C4-2B (cell line): ENCODE measurements around the gene ARHGEF28.
A peak's percentile ranks its signal among the peaks of the same experiment; 100 is the strongest.

Source experiments
- H3K27ac ChIP-seq: fragments of 450-650 bp; 2 replicates; pipeline ENCODE4 v1.5.1; 2017
- ZFX ChIP-seq: fragments of 450-650 bp; IDR thresholded peaks from 2 replicates; pipeline ENCODE4 v1.6.1; 2017
- TF ChIP-seq, protein P1 (sequence below): fragments of 450-650 bp; conservative IDR thresholded peaks from 2 replicates; pipeline ENCODE4 v1.5.1; 2017; ENCODE audit warnings: mild to moderate bottlenecking

The ARHGEF28 gene

DNA sequence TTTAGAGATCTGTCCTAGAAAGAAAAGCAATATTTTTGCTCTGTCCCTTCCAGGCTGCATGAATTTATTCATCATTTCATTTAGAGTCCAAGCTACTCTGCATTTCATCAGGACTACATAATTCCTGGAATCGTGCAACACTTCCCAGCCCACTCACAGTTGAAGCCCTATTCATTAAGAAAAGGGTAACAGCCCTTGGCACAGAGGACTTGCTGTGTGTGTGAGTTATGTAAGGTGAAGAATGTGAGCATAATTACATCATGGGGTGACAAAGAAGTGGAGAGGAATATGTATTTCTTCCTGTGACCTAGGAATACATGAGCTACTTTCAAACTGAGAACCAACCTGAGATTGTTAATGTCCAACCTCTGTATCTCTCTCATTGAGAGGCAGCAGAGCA, 317.4 kb downstream of the ARHGEF28 start:
- TF ChIP-seq ZFX: no peak
- TF ChIP-seq, protein P1, sequence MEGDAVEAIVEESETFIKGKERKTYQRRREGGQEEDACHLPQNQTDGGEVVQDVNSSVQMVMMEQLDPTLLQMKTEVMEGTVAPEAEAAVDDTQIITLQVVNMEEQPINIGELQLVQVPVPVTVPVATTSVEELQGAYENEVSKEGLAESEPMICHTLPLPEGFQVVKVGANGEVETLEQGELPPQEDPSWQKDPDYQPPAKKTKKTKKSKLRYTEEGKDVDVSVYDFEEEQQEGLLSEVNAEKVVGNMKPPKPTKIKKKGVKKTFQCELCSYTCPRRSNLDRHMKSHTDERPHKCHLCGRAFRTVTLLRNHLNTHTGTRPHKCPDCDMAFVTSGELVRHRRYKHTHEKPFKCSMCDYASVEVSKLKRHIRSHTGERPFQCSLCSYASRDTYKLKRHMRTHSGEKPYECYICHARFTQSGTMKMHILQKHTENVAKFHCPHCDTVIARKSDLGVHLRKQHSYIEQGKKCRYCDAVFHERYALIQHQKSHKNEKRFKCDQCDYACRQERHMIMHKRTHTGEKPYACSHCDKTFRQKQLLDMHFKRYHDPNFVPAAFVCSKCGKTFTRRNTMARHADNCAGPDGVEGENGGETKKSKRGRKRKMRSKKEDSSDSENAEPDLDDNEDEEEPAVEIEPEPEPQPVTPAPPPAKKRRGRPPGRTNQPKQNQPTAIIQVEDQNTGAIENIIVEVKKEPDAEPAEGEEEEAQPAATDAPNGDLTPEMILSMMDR: no peak
- H3K27ac ChIP-seq: no peak overlapping the region

DNA sequence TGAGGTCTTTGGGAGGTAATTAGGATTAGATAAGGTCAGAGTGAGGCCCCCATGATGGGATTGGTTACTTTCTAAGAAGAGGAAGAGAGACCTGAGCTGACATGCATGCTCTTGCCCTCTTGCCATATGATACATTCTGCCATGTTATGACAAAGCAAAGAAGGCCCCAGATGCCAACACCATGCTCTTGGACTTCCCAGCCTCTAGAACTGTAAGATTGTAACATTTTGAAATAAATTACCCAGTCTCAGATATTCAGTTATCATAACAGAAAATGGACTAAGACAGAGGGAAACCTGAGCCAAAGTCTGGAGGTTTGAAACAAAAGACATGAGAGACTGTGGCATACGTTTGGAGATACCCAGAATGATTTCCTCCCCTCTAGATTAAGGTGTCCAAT, 318.6 kb downstream of the ARHGEF28 start:
- H3K27ac ChIP-seq: no peak overlapping the region
- TF ChIP-seq, protein P1: no peak
- TF ChIP-seq ZFX: no peak

DNA sequence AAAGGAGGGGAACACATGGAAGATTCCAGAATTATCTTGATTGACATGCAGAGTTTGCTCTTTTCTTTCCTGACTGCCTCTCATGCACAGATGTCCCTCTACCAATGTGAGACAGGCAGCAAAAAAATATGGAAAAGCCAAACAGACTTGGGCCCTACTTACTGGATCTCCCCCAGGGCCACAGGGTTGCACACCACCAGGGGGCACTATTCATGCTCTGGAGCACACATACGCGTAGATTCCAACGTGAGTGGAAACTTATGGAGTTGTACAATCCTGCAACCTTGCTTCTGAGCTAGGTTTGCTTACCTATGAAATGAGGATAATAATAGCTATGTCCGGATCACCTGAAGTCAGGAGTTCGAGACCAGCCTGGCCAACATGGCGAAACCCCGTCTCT, 319.5 kb downstream of the ARHGEF28 start:
- H3K27ac ChIP-seq: no peak overlapping the region

DNA sequence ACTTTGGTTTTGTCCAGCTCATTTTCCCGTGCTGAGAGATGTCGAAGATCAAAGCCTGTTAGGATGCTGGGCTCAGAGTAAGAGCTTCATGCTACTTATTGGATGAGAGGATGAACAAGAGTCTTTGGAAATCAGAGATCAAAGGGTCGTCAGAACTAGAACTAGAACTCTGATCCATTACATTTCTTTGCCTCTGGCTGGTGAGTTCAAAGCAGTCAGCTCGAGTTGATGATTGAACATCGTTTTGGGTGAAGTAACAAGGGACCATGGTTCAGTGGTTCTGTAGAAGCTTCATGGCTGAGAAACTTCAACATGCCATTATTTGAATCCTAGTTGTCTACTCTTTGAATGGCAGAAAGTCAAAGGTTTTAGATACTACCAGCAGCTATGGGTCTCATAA, 320.3 kb downstream of the ARHGEF28 start:
- no peak for TF ChIP-seq ZFX
- TF ChIP-seq, protein P1: no peak
- no peak overlapping the region for H3K27ac ChIP-seq

More for the DNA sequence above, 319.5 kb downstream of the ARHGEF28 start:
- TF ChIP-seq, protein P1: peak; percentile 55
- TF ChIP-seq ZFX: no peak

DNA sequence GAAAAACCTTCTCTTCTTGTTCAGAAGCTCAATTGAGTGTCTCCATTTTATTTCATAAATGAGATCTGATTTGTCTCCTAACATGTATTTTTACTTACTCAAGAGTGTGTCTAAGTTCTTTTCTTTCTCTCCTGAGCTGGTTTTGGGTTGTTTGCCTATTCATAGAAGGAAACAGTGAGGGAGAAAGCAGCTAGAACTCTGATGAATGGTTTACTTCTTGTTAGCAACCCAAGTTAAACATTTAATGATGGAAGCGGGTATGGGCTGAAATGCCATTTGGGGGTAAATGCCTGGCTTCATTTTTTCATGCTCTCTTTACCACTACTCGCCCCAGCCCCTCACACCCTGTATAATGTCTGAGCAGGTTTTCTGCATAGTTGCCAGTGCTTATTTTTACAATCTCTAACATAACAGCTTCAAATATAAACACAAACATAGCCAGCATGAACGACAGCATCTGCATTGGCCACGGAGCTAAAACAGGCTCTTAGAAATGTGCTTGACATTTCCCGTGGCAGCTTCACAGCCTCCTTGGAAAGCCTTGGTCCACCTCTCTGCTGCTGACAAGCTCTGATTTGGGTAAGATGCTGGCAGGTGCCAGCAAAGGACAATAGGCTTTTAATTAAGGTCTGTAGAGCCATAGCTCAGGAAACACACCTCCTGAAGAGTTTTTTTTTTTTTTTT, 321.1 kb downstream of the ARHGEF28 start:
- no peak overlapping the region for H3K27ac ChIP-seq
- no peak for TF ChIP-seq ZFX

DNA sequence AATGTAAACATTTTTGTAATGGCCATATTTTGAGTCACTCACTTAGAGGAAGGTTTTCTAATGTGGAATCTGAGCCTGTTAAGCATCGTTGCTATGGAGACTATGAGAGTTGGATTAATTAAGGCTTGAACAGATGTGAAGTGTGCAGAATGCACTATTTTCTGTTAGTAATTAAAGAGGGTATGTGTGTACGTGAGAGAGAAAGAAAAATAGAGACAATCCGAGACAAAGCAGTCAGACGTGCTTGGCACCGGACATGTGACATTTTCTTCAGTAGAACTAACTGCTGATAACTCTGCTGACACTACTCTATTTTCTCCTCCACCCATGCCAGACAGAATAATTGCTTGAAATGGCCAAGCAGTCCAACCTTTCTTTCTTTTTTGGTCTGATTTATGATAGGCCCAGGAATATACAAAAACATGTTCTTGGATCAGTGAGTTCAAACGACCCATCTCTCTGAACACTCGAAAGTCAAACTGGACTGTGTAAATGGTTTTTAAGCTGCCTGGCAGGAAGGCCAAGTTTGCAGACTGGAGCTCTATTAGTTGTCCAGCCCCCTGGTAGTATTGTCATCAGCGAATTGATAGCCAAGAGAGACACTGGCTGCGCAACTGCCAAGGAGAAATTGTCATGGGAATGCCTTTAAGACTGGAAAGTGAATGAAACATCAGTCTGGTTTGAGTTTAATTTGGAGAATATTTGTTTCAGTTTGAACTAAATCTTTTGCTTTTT, 322.1 kb downstream of the ARHGEF28 start:
- no peak for TF ChIP-seq ZFX
- TF ChIP-seq, protein P1: no peak
- no peak overlapping the region for H3K27ac ChIP-seq

DNA sequence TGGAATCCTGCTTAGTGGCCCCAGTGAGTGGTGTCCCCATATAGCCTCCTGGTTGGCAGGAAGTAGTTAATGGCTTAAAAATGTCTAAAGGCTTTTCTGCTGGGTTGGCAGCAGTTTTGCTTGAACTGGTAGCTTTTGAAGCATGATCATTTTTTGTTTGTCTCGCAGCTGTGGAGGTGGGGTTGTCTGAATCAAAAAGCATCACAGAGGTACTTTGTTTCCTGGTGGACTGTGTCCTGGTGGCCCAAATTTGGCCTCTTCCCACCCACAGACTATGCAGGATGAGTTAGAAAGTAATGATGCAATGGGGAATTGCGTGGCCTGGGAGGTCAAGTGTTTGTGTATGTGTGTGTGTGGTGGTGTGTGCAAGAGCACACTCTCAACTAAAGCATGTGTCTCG, 322.7 kb downstream of the ARHGEF28 start:
- H3K27ac ChIP-seq: no peak overlapping the region

More for the DNA sequence above, 322.7 kb downstream of the ARHGEF28 start:
- TF ChIP-seq, protein P1: no peak
- no peak for TF ChIP-seq ZFX
